Inflammatory macrophage treated with lipopolysaccharide for 4 hours (primary cell): ENCODE measurements around the gene ACOX2.
"Not testable (repeated sequence)": the region's sequence is repeated elsewhere in the genome, so short reads cannot be mapped to it uniquely, and the experiment has no call there.

Experiments used
- DNase-seq: peaks from one replicate; pipeline ENCODE4 v3.0.0-alpha.2; 2020

ACOX2 gene

DNA sequence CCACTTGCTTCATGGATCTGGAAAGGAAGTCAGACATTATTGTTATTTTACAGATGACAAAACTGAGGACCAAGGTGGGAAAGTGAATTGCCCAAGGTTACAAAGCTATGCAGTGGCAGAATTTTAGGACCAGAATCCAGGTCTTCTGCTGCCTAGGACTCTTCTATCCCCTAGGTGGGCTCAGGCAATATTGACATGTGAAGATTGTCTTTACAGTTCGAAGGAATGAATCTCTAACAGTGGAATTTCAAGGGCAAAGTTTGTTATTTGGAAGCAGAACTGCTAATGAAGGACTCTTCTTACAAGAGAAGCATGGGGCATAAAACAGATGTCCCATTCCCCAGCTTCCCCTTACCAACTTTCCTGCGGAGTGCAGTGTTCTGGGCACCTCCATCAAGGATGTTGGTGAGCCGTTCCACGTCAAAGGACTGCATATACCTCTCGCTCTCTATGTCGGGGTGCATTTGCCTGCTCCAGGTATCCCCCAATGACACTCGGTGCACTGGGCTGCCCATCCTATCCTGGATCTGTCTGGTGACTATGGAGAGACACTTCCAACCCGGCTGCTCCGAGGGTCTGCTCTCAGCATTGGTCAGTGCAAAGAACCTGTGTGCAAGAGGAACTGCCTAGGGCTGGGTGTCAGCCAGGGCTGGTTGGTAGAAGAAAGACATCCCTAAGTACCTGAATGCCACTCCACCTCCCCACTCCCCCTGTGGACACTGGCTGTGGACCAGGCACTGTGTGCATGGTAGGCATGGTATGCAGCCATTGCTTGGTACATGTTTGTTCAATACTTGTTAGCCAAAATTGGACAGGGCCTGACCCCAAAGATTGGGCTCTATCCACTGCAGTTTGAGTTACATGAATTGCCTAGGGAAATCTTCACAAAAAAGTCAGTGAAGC lies 2.1 kb downstream of the ACOX2 start:
- DNase-seq: no peak

DNA sequence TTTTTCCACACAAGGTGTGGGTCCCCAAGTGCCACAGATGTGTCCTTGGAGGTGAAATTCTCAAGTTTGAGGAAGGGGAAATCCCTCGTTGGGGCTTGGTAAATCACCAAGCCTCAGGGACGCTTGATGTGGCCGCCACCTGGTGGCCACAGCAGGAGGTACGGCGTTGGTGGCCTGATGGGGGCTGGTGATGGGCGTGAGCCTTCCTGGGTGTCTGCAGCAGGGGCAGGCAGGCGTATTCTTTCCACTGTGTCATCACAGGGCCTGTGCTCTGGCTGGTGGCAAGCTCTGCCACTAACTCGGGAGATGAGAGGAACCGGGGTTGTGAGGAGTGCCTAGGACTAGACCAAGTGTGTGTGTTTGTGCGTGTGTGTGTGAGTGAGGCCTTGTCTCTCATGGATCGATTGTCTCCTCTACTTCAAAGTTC lies 4.2 kb downstream of the ACOX2 start:
- peak; percentile 76 for DNase-seq

DNA sequence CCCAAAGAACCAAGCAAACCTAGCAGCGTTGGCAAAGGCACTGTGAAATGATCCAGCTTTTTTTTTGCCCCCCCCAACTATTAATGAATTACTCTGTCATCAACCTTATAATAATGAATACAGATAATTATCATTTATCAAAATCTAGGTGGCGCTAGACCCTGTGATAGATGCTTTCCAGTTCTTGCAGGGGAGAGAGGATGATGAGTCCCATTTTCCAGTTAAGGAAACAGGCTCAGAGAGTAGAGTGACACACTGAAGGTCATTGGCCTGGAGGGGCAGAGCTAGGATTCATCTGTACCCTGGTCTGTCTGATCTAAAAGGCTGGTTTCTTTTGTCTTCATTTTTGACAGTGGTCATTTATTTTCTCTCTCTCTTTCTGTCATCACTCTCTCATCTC lies 5.0 kb downstream of the ACOX2 start:
- peak; percentile 11 for DNase-seq

- no peak for DNase-seq
Observed at GRCh38 chr3:58531555-58531954, 5.4 kb downstream of the ACOX2 start.

GRCh38 chr3:58530354-58530865 lies 6.6 kb downstream of the ACOX2 start:
- DNase-seq: no peak

DNA sequence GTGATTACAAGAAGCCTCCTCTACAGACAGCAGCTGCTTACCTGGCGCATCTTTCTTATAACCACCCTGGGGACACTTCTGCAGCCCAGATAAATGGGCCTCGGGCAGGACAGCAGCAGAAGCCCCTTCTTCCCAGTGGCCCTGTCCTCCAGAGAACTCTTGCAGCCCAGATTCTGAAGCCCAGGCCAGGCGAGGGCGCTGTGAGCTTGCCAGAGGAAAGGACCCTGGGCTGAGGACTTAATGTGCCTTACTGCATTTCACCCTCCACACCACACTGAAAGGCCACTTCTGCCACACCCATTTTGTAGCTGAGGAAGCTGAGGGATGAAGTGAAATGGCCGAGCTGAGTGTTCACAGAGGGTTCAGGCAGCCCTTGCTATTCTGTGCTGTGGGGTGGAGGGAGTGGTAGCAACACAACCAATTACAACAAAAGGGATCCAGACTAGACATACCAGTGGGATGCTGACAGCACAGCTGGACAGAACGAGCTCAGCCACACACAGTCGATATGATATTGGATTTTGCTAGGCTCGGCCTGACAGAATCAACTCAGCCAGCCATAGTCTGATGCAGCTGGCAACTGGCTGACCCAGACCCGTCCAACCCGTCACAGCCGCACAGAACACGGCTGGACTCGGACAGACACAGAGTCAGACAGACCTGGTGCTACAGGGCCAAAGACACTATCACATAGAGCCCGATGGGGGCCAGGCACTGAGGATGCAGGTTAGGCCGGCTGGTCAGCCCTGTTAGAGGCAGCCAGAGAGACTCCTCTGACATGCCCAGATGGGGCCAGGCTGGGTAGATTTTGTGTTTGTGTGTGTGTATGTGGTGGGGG lies 7.3 kb downstream of the ACOX2 start:
- DNase-seq: peak; percentile 4

GRCh38 chr3:58528629-58529028 lies 8.4 kb downstream of the ACOX2 start:
- DNase-seq: no peak

GRCh38 chr3:58527440-58527839 lies 9.6 kb downstream of the ACOX2 start:
- not testable (repeated sequence) for DNase-seq

GRCh38 chr3:58526515-58526957 lies 10.5 kb downstream of the ACOX2 start:
- peak; percentile 91 for DNase-seq

- no peak for DNase-seq
Observed at GRCh38 chr3:58524326-58524888, 12.6 kb downstream of the ACOX2 start.

DNA sequence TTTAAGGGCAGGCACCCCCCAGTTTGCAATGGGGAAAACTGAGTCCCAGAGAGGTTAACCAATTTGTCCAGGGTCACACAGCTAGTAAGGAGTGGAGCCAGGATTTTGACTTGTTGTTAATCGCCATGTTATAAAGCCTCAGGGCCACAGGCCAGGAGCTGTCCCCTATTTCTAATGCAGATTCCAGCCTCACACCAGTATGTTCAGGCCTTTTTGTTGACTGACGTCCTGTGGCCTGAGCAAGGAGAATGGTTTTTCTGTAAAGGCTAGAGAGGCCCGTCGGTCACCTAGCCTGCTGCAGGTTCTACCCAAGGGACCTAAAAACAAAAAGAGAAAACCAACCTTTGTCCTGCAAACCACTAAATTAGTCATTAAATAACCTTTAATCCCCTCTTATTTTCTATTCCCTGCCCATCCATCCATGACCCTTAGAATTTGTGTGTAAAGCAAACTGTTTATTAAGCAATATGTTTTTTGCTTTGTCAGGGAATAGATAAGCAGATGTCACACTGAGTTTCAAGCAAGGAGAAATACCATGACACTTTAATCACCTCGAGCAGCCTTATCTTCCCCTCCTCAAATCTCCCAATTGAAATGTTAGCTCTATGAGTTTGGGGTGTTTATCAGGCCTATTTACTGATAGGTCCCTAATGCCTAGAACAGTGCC lies 14.1 kb downstream of the ACOX2 start:
- DNase-seq: no peak

GRCh38 chr3:58521917-58522631 lies 14.9 kb downstream of the ACOX2 start:
- no peak for DNase-seq

- no peak for DNase-seq
Observed at GRCh38 chr3:58521336-58521670, 15.7 kb downstream of the ACOX2 start.

DNA sequence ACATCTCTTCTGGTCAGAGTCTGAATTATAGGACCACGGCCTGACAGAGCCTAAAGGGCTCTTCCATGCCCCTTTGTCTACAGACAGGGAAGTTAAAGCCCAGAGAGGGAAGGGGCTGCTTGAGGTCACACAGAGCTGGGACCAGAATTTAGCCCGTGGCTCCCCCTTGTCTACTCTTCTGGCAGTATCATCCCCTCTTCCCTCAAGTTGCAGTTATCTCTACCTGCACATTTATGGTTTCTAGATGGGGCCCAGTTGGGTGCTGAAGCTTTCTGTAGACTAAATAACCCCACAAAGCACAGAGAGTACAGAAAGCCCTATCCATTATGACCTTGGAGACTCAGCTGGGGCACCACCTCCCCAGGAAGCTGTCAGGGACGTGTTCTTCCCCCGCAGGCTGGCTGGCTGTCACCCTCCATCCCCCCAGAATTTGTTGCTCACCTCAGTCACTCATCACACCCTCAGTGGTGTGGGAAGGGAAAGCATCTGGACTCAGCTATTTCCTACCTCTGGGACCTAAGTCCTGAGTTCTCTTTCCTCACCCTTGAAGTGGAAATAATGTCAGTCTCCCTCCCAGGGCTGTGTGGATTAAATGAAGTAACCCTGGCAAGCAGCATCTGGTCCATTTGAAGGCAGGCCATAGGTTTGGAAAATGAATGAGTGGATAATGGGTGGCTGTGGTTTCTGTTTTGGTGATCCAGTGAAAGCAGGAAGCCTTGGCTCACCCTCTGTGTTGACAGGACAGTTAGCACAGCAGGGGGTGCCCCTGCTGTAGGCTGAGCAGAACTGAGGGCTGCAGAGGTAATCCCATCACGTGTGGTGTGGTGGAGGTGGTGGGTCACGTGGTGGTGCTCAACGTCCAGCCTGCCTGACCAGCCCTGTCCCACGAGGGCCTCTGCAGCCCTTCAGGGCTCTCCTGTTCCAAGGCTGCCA lies 16.3 kb downstream of the ACOX2 start:
- peak; percentile 33 for DNase-seq

GRCh38 chr3:58519668-58520402 lies 17.2 kb downstream of the ACOX2 start:
- DNase-seq: no peak

GRCh38 chr3:58518291-58518789 lies 18.6 kb downstream of the ACOX2 start:
- DNase-seq: no peak

GRCh38 chr3:58514405-58514804 lies 22.6 kb downstream of the ACOX2 start:
- DNase-seq: no peak

DNA sequence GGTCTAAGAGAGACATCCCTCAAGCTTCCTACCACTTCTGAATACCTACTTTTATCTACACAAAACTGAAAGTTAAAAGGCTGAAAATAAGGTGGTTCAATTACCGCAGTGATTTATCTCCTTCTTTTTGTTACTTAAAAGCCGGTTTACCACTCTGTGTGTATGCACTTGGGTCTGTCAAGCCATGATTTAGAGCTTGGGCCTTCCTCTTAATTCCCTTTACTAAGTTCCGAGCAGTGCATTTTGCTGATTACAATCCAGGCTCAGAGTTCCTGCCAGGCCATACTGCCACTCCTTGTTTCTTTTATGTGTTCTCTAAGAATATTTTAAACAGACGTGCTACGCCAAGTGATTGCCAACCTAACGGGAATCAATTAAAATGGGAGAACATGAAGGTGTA lies 28.6 kb downstream of the ACOX2 start:
- no peak for DNase-seq

DNA sequence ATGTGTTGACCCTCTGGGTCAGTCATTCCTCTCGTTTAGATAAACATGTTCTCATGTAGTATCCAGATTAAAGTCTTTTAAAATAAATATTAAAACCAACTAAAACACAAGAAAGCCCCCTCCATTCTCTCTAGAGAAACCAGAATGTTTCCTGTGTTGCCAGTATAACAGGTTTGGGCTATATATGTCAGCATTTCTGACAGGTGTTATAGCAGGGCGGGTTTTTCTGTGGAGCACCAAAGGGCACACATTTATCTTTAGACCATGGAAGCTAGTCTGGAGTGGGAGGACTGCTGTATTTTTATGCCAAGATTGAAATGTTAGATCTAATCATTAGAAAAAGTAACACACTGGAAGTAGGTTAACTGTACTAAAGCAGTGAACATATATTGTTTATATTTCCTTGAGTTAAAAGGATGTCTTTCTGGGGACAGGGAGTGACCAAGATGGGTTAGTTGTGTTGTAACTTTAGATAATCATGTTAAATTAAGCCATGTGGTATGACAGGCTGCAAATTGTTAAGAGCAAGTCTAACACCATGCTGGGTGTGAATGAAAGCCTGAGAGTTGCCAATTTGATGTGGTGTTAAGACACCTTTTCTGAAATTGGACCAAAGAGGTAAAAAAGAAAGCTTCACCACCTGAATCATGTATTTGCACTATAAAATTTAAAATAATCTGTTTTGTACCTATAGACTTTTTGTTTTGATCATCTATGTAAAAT lies 29.5 kb downstream of the ACOX2 start:
- no peak for DNase-seq
